HG03097 (cell line): ENCODE data around the gene ASB6.
"Not testable (repeated sequence)": the region's sequence is repeated elsewhere in the genome, so short reads cannot be mapped to it uniquely, and the experiment has no call there.

Source experiments
- ATAC-seq: cut with Tn5 transposase; IDR thresholded peaks from one replicate; pipeline ENCODE4 v1.9.1; 2021; ENCODE audit not compliant: unreplicated experiment, low FRiP score

Gene ASB6

GRCh38 chr9:129610213-129610472 lies 31.8 kb downstream of the ASB6 start:
- no peak for ATAC-seq

GRCh38 chr9:129609486-129610212 lies 32.3 kb downstream of the ASB6 start:
- no peak for ATAC-seq

GRCh38 chr9:129608561-129609481 lies 33.1 kb downstream of the ASB6 start:
- ATAC-seq, result no peak

GRCh38 chr9:129607027-129607387 lies 34.9 kb downstream of the ASB6 start:
- no peak for ATAC-seq

GRCh38 chr9:129606161-129607026 lies 35.6 kb downstream of the ASB6 start:
- no peak for ATAC-seq

- no peak for ATAC-seq
These were observed 37.2 kb downstream of the ASB6 start for GRCh38 chr9:129604766-129605163.

GRCh38 chr9:129604056-129604765 lies 37.7 kb downstream of the ASB6 start:
- ATAC-seq, result no peak

GRCh38 chr9:129602598-129603415 lies 39.1 kb downstream of the ASB6 start:
- no peak for ATAC-seq

GRCh38 chr9:129601082-129601674 lies 40.8 kb downstream of the ASB6 start:
- ATAC-seq, result no peak

- ATAC-seq, result no peak
These were observed 43.8 kb downstream of the ASB6 start for GRCh38 chr9:129598089-129598596.

- no peak for ATAC-seq
These were observed 44.4 kb downstream of the ASB6 start for GRCh38 chr9:129597355-129598088.

GRCh38 chr9:129596541-129597331 lies 45.2 kb downstream of the ASB6 start:
- no peak for ATAC-seq

- ATAC-seq, result no peak
These were observed 45.9 kb downstream of the ASB6 start for GRCh38 chr9:129595903-129596540.

- ATAC-seq, result no peak
These were observed 46.6 kb downstream of the ASB6 start for GRCh38 chr9:129595311-129595741.

GRCh38 chr9:129594632-129595031 lies 47.3 kb downstream of the ASB6 start:
- ATAC-seq, result no peak

- not testable (repeated sequence) for ATAC-seq
These were observed 49.2 kb downstream of the ASB6 start for GRCh38 chr9:129592790-129593189.

GRCh38 chr9:129591916-129592315 lies 50.0 kb downstream of the ASB6 start:
- no peak for ATAC-seq
